ENCODE results near the gene OR6V1. TPM values are rescaled to one million over a fixed set of nuclear protein-coding genes. Genes with fewer than 3 reads are reported as not detected.

OR6V1 gene
- total and polyA plus RNA-seq, 10 of the 15 experiments (the other 5 are each of a cell fraction or from before 2014, with no cell fraction given), result not detected

GRCh38 chr7:143043391-143043790, 8.8 kb upstream of the OR6V1 start (continued):
- TF ChIP-seq ZBTB40 (IDR thresholded peaks at IDR 0.05; ENCODE audit: borderline replicate concordance), result no peak

GRCh38 chr7:143046426-143046851, 5.7 kb upstream of the OR6V1 start:
- TF ChIP-seq TCF12 (IDR thresholded peaks at IDR 0.05; ENCODE audit: low read depth, low read length) (no peak), BMI1 (IDR thresholded peaks at IDR 0.05; ENCODE audit: borderline replicate concordance) (no peak), ZBTB11 (CRISPR knock-in tag; IDR thresholded peaks at IDR 0.05) (no peak), PRDM15 (CRISPR knock-in tag; IDR thresholded peaks at IDR 0.05) (no peak), SUPT20H (IDR thresholded peaks at IDR 0.05; ENCODE audit: borderline replicate concordance, control insufficient read depth, low read depth, low read length) (no peak), STAT3 (IDR thresholded peaks at IDR 0.05; ENCODE audit: low read depth, low read length) (no peak), ZZZ3 (IDR thresholded peaks at IDR 0.05; ENCODE audit: control insufficient read depth, insufficient read length, low read depth) (no peak), ATF3 (IDR thresholded peaks at IDR 0.05; ENCODE audit: borderline replicate concordance, extremely low read depth, low read depth, low read length) (no peak), SMAD5 (IDR thresholded peaks at IDR 0.05; ENCODE audit: low read depth) (no peak), HDGF (IDR thresholded peaks at IDR 0.05) (no peak)

More at GRCh38 chr7:143046426-143046851, 5.7 kb upstream of the OR6V1 start:
- ChIA-PET POLR2A (no interaction called here), SMC1A (ENCODE audit: uncharacterized antibody, unreplicated experiment) (interaction anchor here (0.7 to 1.4 kb wide), 3 partner anchors 37 to 169 kb away, joined by 3 to 5 read pairs (median 4); no protein-coding TSS in a partner anchor), CTCF (no interaction called here), RAD21 (ENCODE audit: unreplicated experiment) (no interaction called here)
- intact Hi-C loops (cut with micrococcal nuclease; ENCODE audit: unreplicated experiment) (no loop called here), in situ Hi-C loops (cut with MboI) (no loop called here)
- Histone ChIP-seq H4K20me1 (ENCODE audit: control insufficient read depth, insufficient read depth) (no peaks in the 10 kb centered on the region), H3K9me3 (replicated peaks; ENCODE audit: control insufficient read depth, insufficient read depth, low read length) (no peaks in the 10 kb centered on the region), H3K27me3 (replicated peaks in 1 of 2; ENCODE audit: control insufficient read depth in 2 of 2, insufficient read depth in 2 of 2, low read length in 1 of 2) (no peaks in the 10 kb centered on the region; a peak in 1 of 4 replicates), H3K4me3 (no peak overlapping the region), H2AFZ (ENCODE audit: control insufficient read depth, low read depth, low read length) (no peak overlapping the region), H3K4me1 (ENCODE audit: control insufficient read depth, insufficient read depth, low read length) (no peaks in the 10 kb centered on the region), H3K9ac (ENCODE audit: control insufficient read depth, insufficient read depth, low read length) (no peak overlapping the region), H3K79me2 (ENCODE audit: control insufficient read depth, insufficient read depth, low read length) (no peaks in the 10 kb centered on the region), H3K27ac (ENCODE audit: control insufficient read depth, insufficient read depth) (no peak overlapping the region), H3K4me2 (ENCODE audit: control insufficient read depth, insufficient read depth) (no peak overlapping the region), H3K36me3 (ENCODE audit: control insufficient read depth in 2 of 2, insufficient read depth in 2 of 2, low read length in 1 of 2) (no peaks in the 10 kb centered on the region)
- ATAC-seq (no peak), DNase-seq (ENCODE audit: low read depth, low spot score) (no peak), FAIRE-seq (no peak)
- no TSS peak for BruUV-seq (replicated peaks)
- 2% methylated on average over 3 of the region's 3 CpGs for WGBS (ENCODE audit: insufficient coverage, insufficient replicate concordance, low lambda C conversion rate, missing lambda C conversion rate)
